ENCODE data around the gene PAN3.

The PAN3 gene

GRCh38 chr13:28313579-28313978 is 175.2 kb downstream of the PAN3 start:
- no peak for DNase-seq (ENCODE audit: low read depth)

- no peak for DNase-seq (ENCODE audit: low read depth)
Measured at GRCh38 chr13:28314879-28315278, 176.5 kb downstream of the PAN3 start.

DNA sequence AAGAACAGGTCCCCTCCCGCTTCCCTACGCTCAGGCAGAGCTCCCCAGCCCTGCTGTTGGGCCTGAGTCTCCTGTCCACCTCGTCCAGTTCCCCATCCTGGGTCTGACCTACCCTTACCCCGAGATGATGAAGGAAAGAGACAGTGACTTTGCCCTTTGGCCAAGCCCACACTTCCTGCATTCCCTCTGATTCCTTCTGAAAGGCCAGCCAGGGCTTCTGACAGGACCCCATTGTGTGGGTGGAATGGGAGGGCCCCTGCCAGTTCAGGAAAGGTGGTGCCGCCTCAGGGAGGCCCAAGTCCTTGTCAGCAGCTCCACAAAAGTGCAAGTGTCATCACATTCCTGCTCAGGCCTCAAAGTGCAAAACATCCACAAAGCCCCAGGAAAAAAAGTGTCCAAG is 177.8 kb downstream of the PAN3 start:
- DNase-seq (ENCODE audit: low read depth) = no peak

DNA sequence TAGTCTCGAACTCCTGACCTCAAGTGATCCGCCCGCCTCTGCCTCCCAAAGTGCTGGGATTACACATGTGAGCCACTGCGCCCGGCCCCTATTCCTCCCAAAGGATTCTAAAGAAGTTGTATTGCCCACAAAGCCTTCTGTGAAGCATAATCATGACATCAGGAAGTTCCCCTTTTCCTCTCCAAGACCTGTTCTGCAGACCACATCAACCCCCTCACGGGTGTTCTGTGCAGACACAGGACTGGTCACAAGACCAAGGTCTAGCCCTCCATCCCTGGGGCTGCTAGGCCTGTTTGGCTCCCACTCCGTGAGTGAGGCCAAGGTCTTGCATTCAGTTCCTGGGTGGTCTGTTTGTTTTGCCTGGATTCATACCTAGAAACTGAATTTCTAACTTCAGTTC is 178.5 kb downstream of the PAN3 start:
- no peak for DNase-seq (ENCODE audit: low read depth)

- no peak for DNase-seq (ENCODE audit: low read depth)
Measured at GRCh38 chr13:28318496-28318895, 180.2 kb downstream of the PAN3 start.

GRCh38 chr13:28319528-28319927 is 181.2 kb downstream of the PAN3 start:
- no peak for DNase-seq (ENCODE audit: low read depth)

- DNase-seq (ENCODE audit: low read depth) = no peak
Measured at GRCh38 chr13:28320209-28320608, 181.9 kb downstream of the PAN3 start.

DNA sequence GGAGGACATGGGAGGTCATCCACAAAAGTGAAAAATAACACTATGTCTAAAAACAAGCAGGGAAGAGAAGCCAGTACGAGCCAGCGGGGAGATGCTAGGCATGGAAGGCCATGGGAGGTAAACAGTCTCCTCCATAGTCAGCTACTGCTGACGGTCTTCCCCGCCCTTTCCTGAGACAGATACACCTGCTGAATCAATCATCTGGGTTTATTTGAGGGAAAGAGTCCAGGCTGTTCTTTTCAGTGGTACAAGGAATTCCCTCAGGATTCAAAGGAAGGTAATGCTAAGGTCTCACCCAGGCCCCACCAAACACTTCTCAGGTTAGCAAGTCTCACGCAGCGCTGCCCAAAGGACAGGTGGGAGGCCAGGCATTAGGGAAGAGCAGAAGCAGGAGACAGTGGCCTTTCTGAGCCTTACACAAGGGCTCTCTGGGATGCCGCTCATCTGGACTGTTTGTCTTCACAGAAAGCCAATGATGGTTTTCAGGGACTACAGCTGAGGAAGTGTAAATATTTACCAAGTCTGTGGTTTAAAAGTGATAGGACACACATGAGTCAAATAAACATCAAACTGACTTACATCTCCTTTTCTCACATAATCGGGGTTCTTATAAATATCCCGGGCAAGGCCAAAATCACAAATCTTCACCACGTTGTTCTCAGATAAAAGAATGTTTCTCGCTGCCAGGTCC is 182.7 kb downstream of the PAN3 start:
- no peak for DNase-seq (ENCODE audit: low read depth)

DNA sequence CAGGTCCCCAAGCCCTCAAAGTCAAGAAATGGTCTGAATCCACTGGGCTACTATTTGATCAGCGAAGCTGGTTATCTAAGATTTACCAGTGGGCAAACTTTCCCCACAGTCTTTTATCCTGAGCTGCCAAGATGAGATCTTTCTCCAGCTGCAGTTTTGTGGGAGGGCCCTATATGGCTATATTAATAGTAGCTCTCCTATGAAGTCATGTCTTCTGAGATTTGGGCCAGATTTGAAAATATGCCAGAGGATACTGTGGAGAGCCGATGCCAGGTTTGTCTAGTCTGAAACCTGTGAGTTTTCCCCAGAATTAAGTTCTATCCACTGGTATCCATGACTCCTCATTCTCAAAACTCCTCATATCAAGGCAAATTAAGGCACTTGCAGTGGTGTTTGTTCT is 183.4 kb downstream of the PAN3 start:
- no peak for DNase-seq (ENCODE audit: low read depth)

GRCh38 chr13:28322256-28322905 is 184.0 kb downstream of the PAN3 start:
- no peak for DNase-seq (ENCODE audit: low read depth)

DNA sequence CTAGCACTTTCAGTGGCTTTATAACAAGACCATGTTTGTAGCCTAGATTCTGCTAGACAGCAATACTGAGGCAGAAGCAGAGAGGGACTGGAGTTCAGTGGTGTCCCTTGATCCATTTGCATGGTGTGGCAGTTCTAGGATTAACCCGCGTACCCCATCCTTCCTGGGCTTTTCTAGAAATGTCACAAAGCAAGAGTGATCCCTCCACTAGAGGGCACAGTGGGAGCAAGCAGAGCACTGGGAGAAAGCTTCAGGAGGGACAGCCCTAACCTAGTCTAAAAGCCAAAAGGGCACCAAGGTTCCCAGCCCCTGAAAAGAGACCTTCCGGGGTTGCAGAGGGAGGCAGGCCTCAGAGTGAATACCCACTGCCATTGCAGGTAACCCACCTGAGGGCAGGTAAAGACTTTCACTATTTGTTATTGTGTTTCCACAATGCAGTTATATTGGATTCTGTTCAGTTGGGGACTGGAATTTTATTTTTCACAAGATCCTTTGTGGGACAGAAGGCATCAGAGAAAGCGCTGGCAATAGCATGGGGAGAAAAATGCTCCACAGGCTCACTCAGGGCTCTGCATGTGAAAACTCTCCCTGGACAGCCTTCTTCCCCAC is 185.9 kb downstream of the PAN3 start:
- no peak for DNase-seq (ENCODE audit: low read depth)

GRCh38 chr13:28325022-28325421 is 186.7 kb downstream of the PAN3 start:
- DNase-seq (ENCODE audit: low read depth) = no peak

- DNase-seq (ENCODE audit: low read depth) = no peak
Measured at GRCh38 chr13:28326056-28326455, 187.7 kb downstream of the PAN3 start.

- no peak for DNase-seq (ENCODE audit: low read depth)
Measured at GRCh38 chr13:28327373-28328270, 189.3 kb downstream of the PAN3 start.

DNA sequence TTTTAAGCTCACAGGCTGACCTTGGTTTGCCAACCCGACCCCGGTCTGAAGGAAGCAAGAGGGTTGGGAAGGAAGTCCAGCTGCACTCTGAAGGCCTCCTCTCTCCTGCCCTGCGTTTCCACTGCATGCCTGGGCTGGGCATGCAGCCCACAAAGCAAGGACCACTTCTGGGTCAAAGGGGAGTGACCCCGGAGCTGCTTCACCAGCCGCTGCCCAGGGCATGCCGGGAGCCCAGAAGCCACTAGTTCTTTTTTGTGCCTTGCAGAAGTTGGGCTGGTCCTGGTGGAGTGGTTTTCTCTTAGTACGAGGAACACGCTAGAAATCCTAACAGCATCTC is 189.9 kb downstream of the PAN3 start:
- no peak for DNase-seq (ENCODE audit: low read depth)

GRCh38 chr13:28329395-28330158 is 191.2 kb downstream of the PAN3 start:
- DNase-seq (ENCODE audit: low read depth) = no peak

DNA sequence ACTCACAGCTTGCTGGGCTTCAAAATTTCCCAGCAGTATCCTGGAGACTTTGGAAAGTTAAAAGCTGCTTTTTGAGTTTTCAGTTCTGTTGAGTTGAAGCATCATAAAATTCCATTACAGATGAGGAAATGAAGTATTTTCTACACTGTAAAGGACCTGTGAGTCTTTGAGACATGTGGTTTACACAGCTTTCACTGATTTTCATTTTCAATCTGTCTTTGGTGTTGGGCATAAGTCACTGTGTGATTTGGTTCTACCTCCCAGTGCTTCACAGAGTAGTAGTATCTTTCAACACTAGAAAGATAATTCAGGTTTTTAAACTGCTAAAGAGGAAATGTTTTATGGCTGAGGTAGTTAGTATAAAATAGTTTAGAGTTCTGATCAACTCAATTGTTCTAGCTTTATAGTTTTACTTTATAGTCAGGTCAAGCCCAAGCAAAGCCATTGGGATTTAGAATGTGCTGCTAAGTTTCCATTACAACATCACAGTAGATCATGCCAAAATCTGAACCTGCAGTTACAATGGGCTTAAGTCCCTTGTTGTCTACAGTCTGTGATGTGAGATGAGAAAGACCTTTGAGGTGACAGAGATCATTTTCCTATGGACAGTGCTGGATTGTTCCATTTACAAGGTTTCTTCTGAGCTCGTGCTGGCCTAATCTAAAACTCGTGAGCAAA is 195.0 kb downstream of the PAN3 start:
- no peak for DNase-seq (ENCODE audit: low read depth)

- no peak for DNase-seq (ENCODE audit: low read depth)
Measured at GRCh38 chr13:28336193-28336657, 197.9 kb downstream of the PAN3 start.

DNA sequence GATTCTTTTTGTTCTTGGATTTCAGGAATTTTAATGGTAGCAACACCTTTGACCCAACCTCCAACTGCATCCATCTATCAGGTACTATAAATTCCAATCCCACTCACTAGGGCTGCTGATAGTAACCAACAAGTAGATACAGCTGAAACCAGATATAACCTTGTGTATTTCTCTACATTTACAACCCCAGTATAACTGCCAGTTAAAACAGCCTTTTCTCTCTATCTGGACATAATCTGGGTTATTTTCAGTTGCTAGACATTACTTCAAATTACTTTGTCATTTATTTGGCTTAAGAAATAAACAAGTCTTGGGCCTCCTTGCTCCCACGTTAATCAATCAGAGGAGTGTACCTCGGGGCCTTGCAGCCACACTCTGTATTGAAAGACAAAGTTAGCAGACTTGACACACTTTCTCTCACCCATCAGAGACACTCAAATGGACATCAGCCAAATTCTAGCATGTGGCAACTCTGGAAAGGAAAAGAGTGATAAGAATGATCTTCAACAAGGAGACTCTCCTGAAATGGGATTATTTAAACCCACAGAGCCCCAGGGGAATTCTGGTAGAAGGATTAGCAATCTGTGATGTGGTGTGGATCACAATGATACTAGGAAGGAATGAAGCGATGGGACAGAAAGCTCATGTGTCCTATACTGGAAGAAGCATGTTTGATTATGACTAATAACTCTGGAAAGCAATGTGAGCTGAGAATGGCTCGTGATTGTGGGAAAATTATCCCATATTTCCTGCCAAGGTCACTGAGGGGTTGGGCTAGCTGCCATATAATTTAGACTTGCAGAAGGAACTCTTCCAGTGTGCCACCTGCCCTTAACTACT is 199.0 kb downstream of the PAN3 start:
- DNase-seq (ENCODE audit: low read depth) = no peak

GRCh38 chr13:28338006-28338574 is 199.7 kb downstream of the PAN3 start:
- no peak for DNase-seq (ENCODE audit: low read depth)

Measured in stimulated activated CD8-positive, alpha-beta memory T cell treated with anti-CD3 and anti-CD28 coated beads, Interleukin-12 subunit alpha, Interleukin-12 subunit beta, amount 100 ng/mL, for 4 hours (primary cell).